ENCODE data around the gene ADCY10. TPM values are rescaled to one million over a fixed set of nuclear protein-coding genes. Genes with fewer than 3 reads are reported as not detected.

The ADCY10 gene
- total RNA-seq, 1 experiment from 2014 or later = 0.20 TPM

- H3K56ac ChIP-seq (ENCODE audit: insufficient read length, low read depth, low read length) = no peak overlapping the region
- H3K4me1 ChIP-seq (ENCODE audit: insufficient read depth, low read length) = no peaks in the 10 kb centered on the region
- H3K27ac ChIP-seq (ENCODE audit: insufficient read length, low read depth, low read length) = no peak overlapping the region
- H2BK20ac ChIP-seq (ENCODE audit: low read depth, low read length, poor library complexity, severe bottlenecking) = no peak overlapping the region
- H3K18ac ChIP-seq (ENCODE audit: insufficient read length, low read depth, low read length) = no peak overlapping the region
- no peak overlapping the region for H2AK5ac ChIP-seq (ENCODE audit: insufficient read length, low read length)
- H3K23me2 ChIP-seq (ENCODE audit: insufficient read length, low read depth, low read length, poor library complexity, severe bottlenecking) = no peaks in the 10 kb centered on the region
- H2BK15ac ChIP-seq (ENCODE audit: low read depth, low read length) = no peak overlapping the region
- H3K9me3 Mint-ChIP-seq = peaks cover 3 to 5% of the 10 kb centered on the region in 2 experiments; a peak in 1 of 5 replicates
- no peak overlapping the region for H3K4me2 ChIP-seq (ENCODE audit: insufficient read depth, insufficient read length, low read length)
- H4K20me1 ChIP-seq (ENCODE audit: control insufficient read depth, insufficient read depth, insufficient read length) = no peaks in the 10 kb centered on the region
- H2AFZ ChIP-seq (ENCODE audit: low read length) = no peak overlapping the region
- H3K9me3 ChIP-seq (ENCODE audit: control insufficient read depth, low read depth, low read length) = no peaks in the 10 kb centered on the region
- 100% methylated on average over 1 of the region's 9 CpGs for WGBS (ENCODE audit: extremely low coverage, insufficient read length, low lambda C conversion rate)
- H3K4me3 Mint-ChIP-seq = no peak overlapping the region
- H2BK12ac ChIP-seq (ENCODE audit: insufficient read length, low read depth, low read length) = no peak overlapping the region
- no peaks in the 10 kb centered on the region for H3K27me3 ChIP-seq (ENCODE audit: insufficient read depth, low read length)
- H3K4me1 Mint-ChIP-seq = peaks cover 16 to 18% of the 10 kb centered on the region in 2 experiments
- no peak overlapping the region for H3K9ac ChIP-seq (ENCODE audit: extremely low read depth, insufficient read length, low read length)
- no peak overlapping the region for H3K14ac ChIP-seq (ENCODE audit: insufficient read depth, low read length)
- no peak overlapping the region for H2BK5ac ChIP-seq (ENCODE audit: insufficient read length, low read length)
- peak overlapping the region in 1 of 3 experiments; percentile 29; a peak in 1 of 7 replicates for H3K27ac Mint-ChIP-seq
- H3K27me3 Mint-ChIP-seq (ENCODE audit: low read depth) = no peaks in the 10 kb centered on the region
- DNase-seq = no peak
- no peak overlapping the region for H2BK120ac ChIP-seq (ENCODE audit: low read depth, low read length, poor library complexity, severe bottlenecking)
- H3T11ph ChIP-seq (ENCODE audit: low read length) = no peak overlapping the region
- H4K91ac ChIP-seq (ENCODE audit: insufficient read length, low read depth, low read length) = no peak overlapping the region
- TF ChIP-seq, protein P1, sequence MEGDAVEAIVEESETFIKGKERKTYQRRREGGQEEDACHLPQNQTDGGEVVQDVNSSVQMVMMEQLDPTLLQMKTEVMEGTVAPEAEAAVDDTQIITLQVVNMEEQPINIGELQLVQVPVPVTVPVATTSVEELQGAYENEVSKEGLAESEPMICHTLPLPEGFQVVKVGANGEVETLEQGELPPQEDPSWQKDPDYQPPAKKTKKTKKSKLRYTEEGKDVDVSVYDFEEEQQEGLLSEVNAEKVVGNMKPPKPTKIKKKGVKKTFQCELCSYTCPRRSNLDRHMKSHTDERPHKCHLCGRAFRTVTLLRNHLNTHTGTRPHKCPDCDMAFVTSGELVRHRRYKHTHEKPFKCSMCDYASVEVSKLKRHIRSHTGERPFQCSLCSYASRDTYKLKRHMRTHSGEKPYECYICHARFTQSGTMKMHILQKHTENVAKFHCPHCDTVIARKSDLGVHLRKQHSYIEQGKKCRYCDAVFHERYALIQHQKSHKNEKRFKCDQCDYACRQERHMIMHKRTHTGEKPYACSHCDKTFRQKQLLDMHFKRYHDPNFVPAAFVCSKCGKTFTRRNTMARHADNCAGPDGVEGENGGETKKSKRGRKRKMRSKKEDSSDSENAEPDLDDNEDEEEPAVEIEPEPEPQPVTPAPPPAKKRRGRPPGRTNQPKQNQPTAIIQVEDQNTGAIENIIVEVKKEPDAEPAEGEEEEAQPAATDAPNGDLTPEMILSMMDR (conservative IDR thresholded peaks at IDR 0.05) = no peak
- no peak overlapping the region for H3K4ac ChIP-seq (ENCODE audit: low read depth, low read length)
- peaks cover 4 to 21% (median 15%) of the 10 kb centered on the region in 3 experiments; a peak in 6 of 7 replicates for H3K36me3 Mint-ChIP-seq (ENCODE audit: insufficient read depth in 1 of 3, low read depth in 3 of 3)
- peaks cover 11% of the 10 kb centered on the region; the same call in 1 of the 2 replicates for H3K79me2 ChIP-seq (ENCODE audit: insufficient read depth, low read length)
- H4K5ac ChIP-seq (ENCODE audit: insufficient read length, low read depth, low read length) = no peak overlapping the region
- no peak overlapping the region for H4K8ac ChIP-seq (replicated peaks; ENCODE audit: insufficient read length, low read depth, low read length)
- peaks cover 2% of the 10 kb centered on the region for H3K79me1 ChIP-seq (ENCODE audit: insufficient read depth, low read depth, low read length, poor library complexity, severe bottlenecking)
- H3K23ac ChIP-seq (ENCODE audit: insufficient read length, low read depth, low read length) = no peak overlapping the region
Measured at GRCh38 chr1:167943541-167943940, 29.6 kb upstream of the ADCY10 start.

Measured in H9 (cell line).